Stimulated activated CD4-positive, alpha-beta T cell treated with anti-CD3 and anti-CD28 coated beads, Interleukin-15, amount 100 ng/mL, for 24 hours (primary cell): ENCODE measurements around the gene CASTOR2.
"Not testable (repeated sequence)": the region's sequence is repeated elsewhere in the genome, so short reads cannot be mapped to it uniquely, and the experiment has no call there.

ENCODE experiments used
- DNase-seq: peaks from one replicate; pipeline ENCODE4 v3.0.0-alpha.2; 2020

The CASTOR2 gene

GRCh38 chr7:75055830-75056772 lies 91.6 kb downstream of the CASTOR2 start:
- DNase-seq: no peak

- DNase-seq: no peak
These were observed 93.9 kb downstream of the CASTOR2 start for GRCh38 chr7:75058406-75058805.

- DNase-seq: no peak
These were observed 99.8 kb downstream of the CASTOR2 start for GRCh38 chr7:75064291-75064690.

- DNase-seq: no peak
These were observed 100.3 kb downstream of the CASTOR2 start for GRCh38 chr7:75064801-75065200.

GRCh38 chr7:75066521-75066920 lies 102.0 kb downstream of the CASTOR2 start:
- no peak for DNase-seq

- no peak for DNase-seq
These were observed 108.4 kb downstream of the CASTOR2 start for GRCh38 chr7:75072981-75073283.

- not testable (repeated sequence) for DNase-seq
These were observed 109.7 kb downstream of the CASTOR2 start for GRCh38 chr7:75074262-75074641.
